ENCODE results near the gene ZNF410. TPM values are rescaled to one million over a fixed set of nuclear protein-coding genes. Genes with fewer than 3 reads are reported as not detected.
A peak's percentile ranks its signal among the peaks of the same experiment; 100 is the strongest.
"Not testable (repeated sequence)": the region's sequence is repeated elsewhere in the genome, so short reads cannot be mapped to it uniquely, and the experiment has no call there.

Gene ZNF410
- total RNA-seq, 2 experiments from 2014 or later = 65.2 to 68.7 TPM

GRCh38 chr14:73863209-73863608, 23.4 kb upstream of the ZNF410 start:
- POLR2A ChIA-PET = no interaction called here
- intact Hi-C loops (cut with micrococcal nuclease) = no loop called here

GRCh38 chr14:73865534-73866113, 21.0 kb upstream of the ZNF410 start:
- H3K4me1 Mint-ChIP-seq (ENCODE audit: low read depth) = no peaks in the 10 kb centered on the region
- no peaks in the 10 kb centered on the region for H3K27me3 Mint-ChIP-seq
- H3K36me3 Mint-ChIP-seq = peaks cover 4% of the 10 kb centered on the region
- CTCF ChIA-PET = interaction anchor here (1.9 kb wide), 1 partner anchor 137 kb away, joined by 8 read pairs; no protein-coding TSS in a partner anchor
- H3K9me3 Mint-ChIP-seq = no peaks in the 10 kb centered on the region
- no peak overlapping the region for H3K4me3 Mint-ChIP-seq
- no peak for DNase-seq
- intact Hi-C loops (cut with micrococcal nuclease) = no loop called here
- H3K27ac Mint-ChIP-seq = no peak overlapping the region
- POLR2A ChIA-PET = no interaction called here

More at GRCh38 chr14:73863209-73863608, 23.4 kb upstream of the ZNF410 start:
- H3K36me3 Mint-ChIP-seq = peaks cover 4% of the 10 kb centered on the region
- CTCF ChIA-PET = no interaction called here
- H3K4me1 Mint-ChIP-seq (ENCODE audit: low read depth) = no peaks in the 10 kb centered on the region
- H3K4me3 Mint-ChIP-seq = no peak overlapping the region
- H3K27me3 Mint-ChIP-seq = no peaks in the 10 kb centered on the region
- no peaks in the 10 kb centered on the region for H3K9me3 Mint-ChIP-seq
- H3K27ac Mint-ChIP-seq = no peak overlapping the region
- no peak for DNase-seq

- DNase-seq; H3K4me3 Mint-ChIP-seq; intact Hi-C loops (cut with micrococcal nuclease); H3K36me3 Mint-ChIP-seq; H3K27me3 Mint-ChIP-seq; H3K4me1 Mint-ChIP-seq (ENCODE audit: low read depth); H3K9me3 Mint-ChIP-seq; H3K27ac Mint-ChIP-seq: not testable (repeated sequence)
- ChIA-PET CTCF (interaction anchor here (1.6 kb wide), 1 partner anchor 141 kb away, joined by 7 read pairs; no protein-coding TSS in a partner anchor), POLR2A (interaction anchor here (0.7 kb wide), 1 partner anchor 16 kb away, joined by 4 read pairs; no protein-coding TSS in a partner anchor)
These were observed 16.9 kb upstream of the ZNF410 start for GRCh38 chr14:73869754-73870153.

- intact Hi-C loops (cut with micrococcal nuclease) = no loop called here
- ChIA-PET POLR2A (interaction anchor here (0.7 kb wide), 1 partner anchor 23 kb away, joined by 3 read pairs; no protein-coding TSS in a partner anchor), CTCF (interaction anchor here (0.6 to 1.6 kb wide), 2 partner anchors 26 to 142 kb away, joined by 3 to 7 read pairs; no protein-coding TSS in a partner anchor)
- H3K36me3 Mint-ChIP-seq = peaks cover 3% of the 10 kb centered on the region
- H3K4me1 Mint-ChIP-seq (ENCODE audit: low read depth) = no peaks in the 10 kb centered on the region
- H3K27me3 Mint-ChIP-seq = no peaks in the 10 kb centered on the region
- no peak overlapping the region for H3K4me3 Mint-ChIP-seq
- DNase-seq = no peak
- H3K27ac Mint-ChIP-seq = no peak overlapping the region
- no peaks in the 10 kb centered on the region for H3K9me3 Mint-ChIP-seq
These were observed 16.0 kb upstream of the ZNF410 start for GRCh38 chr14:73870525-73871235.

- intact Hi-C loops (cut with micrococcal nuclease) = no loop called here
- ChIA-PET POLR2A (no interaction called here), CTCF (no interaction called here)
- Mint-ChIP-seq H3K27ac (no peak overlapping the region), H3K9me3 (no peaks in the 10 kb centered on the region), H3K36me3 (peaks cover 3% of the 10 kb centered on the region), H3K4me3 (no peak overlapping the region), H3K4me1 (ENCODE audit: low read depth) (no peaks in the 10 kb centered on the region), H3K27me3 (no peaks in the 10 kb centered on the region)
- no peak for DNase-seq
These were observed 13.0 kb upstream of the ZNF410 start for GRCh38 chr14:73873660-73874059.

- Mint-ChIP-seq H3K27me3 (no peaks in the 10 kb centered on the region), H3K9me3 (no peaks in the 10 kb centered on the region), H3K4me3 (no peak overlapping the region), H3K4me1 (ENCODE audit: low read depth) (no peaks in the 10 kb centered on the region), H3K36me3 (peaks cover 3% of the 10 kb centered on the region), H3K27ac (no peak overlapping the region)
- intact Hi-C loops (cut with micrococcal nuclease) = no loop called here
- ChIA-PET POLR2A (interaction anchor here (0.6 to 0.9 kb wide), 2 partner anchors 90 to 167 kb away, joined by 3 read pairs; no protein-coding TSS in a partner anchor), CTCF (interaction anchor here (0.7 to 1.2 kb wide), 2 partner anchors 26 to 245 kb away, joined by 3 read pairs; partner anchors contain the start of gene PTGR2)
- no peak for DNase-seq
These were observed 8.9 kb upstream of the ZNF410 start for GRCh38 chr14:73877790-73878189.

GRCh38 chr14:73878436-73878835, 8.2 kb upstream of the ZNF410 start:
- Mint-ChIP-seq H3K4me1 (ENCODE audit: low read depth) (no peaks in the 10 kb centered on the region), H3K27me3 (no peaks in the 10 kb centered on the region), H3K4me3 (no peak overlapping the region), H3K27ac (no peak overlapping the region), H3K36me3 (peaks cover 3% of the 10 kb centered on the region), H3K9me3 (no peaks in the 10 kb centered on the region)
- intact Hi-C loops (cut with micrococcal nuclease) = no loop called here
- CTCF ChIA-PET = interaction anchor here (0.7 to 1.2 kb wide), 2 partner anchors 27 to 246 kb away, joined by 3 read pairs; partner anchors contain the start of gene PTGR2
- POLR2A ChIA-PET = no interaction called here
- no peak for DNase-seq

GRCh38 chr14:73879027-73879426, 7.6 kb upstream of the ZNF410 start:
- DNase-seq = no peak
- no peaks in the 10 kb centered on the region for H3K4me1 Mint-ChIP-seq (ENCODE audit: low read depth)
- CTCF ChIA-PET = no interaction called here
- H3K36me3 Mint-ChIP-seq = peaks cover 3% of the 10 kb centered on the region
- intact Hi-C loops (cut with micrococcal nuclease) = no loop called here
- H3K27ac Mint-ChIP-seq = no peak overlapping the region
- H3K27me3 Mint-ChIP-seq = no peaks in the 10 kb centered on the region
- H3K4me3 Mint-ChIP-seq = no peak overlapping the region
- POLR2A ChIA-PET = no interaction called here
- no peaks in the 10 kb centered on the region for H3K9me3 Mint-ChIP-seq

- Mint-ChIP-seq H3K27me3 (no peaks in the 10 kb centered on the region), H3K36me3 (peaks cover 17% of the 10 kb centered on the region), H3K27ac (peak overlapping the region; percentile 95), H3K4me1 (ENCODE audit: low read depth) (peaks cover 37% of the 10 kb centered on the region), H3K9me3 (no peaks in the 10 kb centered on the region), H3K4me3 (peak overlapping the region; percentile 93)
- ChIA-PET POLR2A (interaction anchor here (1.0 kb wide), 1 partner anchor 28 kb away, joined by 3 read pairs; no protein-coding TSS in a partner anchor), CTCF (no interaction called here)
- DNase-seq = no peak
- intact Hi-C loops (cut with micrococcal nuclease) = no loop called here
These were observed 2.0 kb upstream of the ZNF410 start for GRCh38 chr14:73884438-73885190.

- Mint-ChIP-seq H3K36me3 (peaks cover 21% of the 10 kb centered on the region), H3K27me3 (no peaks in the 10 kb centered on the region), H3K4me3 (peak overlapping the region; percentile 93), H3K9me3 (no peaks in the 10 kb centered on the region), H3K27ac (peak overlapping the region; percentile 95), H3K4me1 (ENCODE audit: low read depth) (peaks cover 51% of the 10 kb centered on the region)
- intact Hi-C loops (cut with micrococcal nuclease) = loop anchor here (2.0 kb wide), 3 partner anchors 56 to 174 kb away; a partner anchor contains a TSS
- DNase-seq = no peak
- ChIA-PET POLR2A (interaction anchor here (0.8 to 2.1 kb wide), 10 partner anchors 13 to 318 kb away, joined by 3 to 17 read pairs (median 6); partner anchors contain the start of genes ACOT2, BBOF1, ENTPD5 and PTGR2), CTCF (interaction anchor here (1.5 to 2.6 kb wide), 4 partner anchors 9 to 158 kb away, joined by 3 to 10 read pairs (median 6); no protein-coding TSS in a partner anchor)
These were observed 608 bp downstream of the ZNF410 start for GRCh38 chr14:73887318-73887616.

GRCh38 chr14:73887694-73888459, 1.2 kb downstream of the ZNF410 start:
- ChIA-PET POLR2A (interaction anchor here (1.3 to 2.1 kb wide), 5 partner anchors 102 to 319 kb away, joined by 3 to 17 read pairs (median 7); partner anchors contain the start of gene ACOT2), CTCF (interaction anchor here (0.9 to 2.6 kb wide), 4 partner anchors 8 to 135 kb away, joined by 3 to 10 read pairs (median 4); no protein-coding TSS in a partner anchor)
- Mint-ChIP-seq H3K4me3 (peak overlapping the region; percentile 93), H3K9me3 (no peaks in the 10 kb centered on the region), H3K27ac (peak overlapping the region; percentile 95), H3K4me1 (ENCODE audit: low read depth) (peaks cover 51% of the 10 kb centered on the region), H3K27me3 (no peaks in the 10 kb centered on the region), H3K36me3 (peaks cover 21% of the 10 kb centered on the region)
- intact Hi-C loops (cut with micrococcal nuclease) = loop anchor here (2.0 kb wide), 3 partner anchors 57 to 175 kb away; a partner anchor contains a TSS
- no peak for DNase-seq
